ENCODE results near the gene DNAH17. TPM values are rescaled to one million over a fixed set of nuclear protein-coding genes. Genes with fewer than 3 reads are reported as not detected.

The DNAH17 gene
- total RNA-seq, 2 donors from 2014 or later, result 0.13 to 0.64 TPM

DNA sequence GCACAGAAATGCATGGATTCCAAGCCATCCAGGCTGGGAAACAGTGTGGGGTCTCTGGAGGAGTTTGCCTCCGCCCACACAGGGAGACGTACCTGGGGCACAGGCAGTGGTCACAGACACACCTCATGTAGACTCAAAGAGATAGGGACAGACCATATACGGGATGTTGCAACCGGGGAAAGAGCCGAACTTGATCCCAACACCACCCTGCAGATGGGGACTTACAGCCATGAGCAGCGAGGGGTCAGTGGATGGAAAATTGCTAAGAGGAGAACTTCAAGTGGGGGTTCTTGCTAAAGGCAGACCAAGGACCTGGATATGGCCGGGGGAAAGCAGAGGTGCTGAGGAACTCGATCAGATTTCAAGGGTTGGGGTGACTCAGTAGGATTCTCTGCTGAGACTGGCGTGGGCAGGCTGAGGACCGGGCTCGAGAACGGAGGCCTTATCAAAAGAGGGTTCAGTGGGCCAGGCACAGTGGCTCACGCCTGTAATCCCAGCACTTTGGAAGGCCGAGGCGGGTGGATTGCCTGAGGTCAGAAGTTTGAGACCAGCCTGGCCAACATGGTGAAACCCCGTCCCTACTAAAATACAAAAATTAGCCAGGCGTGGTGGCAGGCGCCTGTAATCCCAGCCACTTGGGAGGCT lies 12.0 kb upstream of the DNAH17 start:
- H3K4me3 Mint-ChIP-seq, result no peak overlapping the region

DNA sequence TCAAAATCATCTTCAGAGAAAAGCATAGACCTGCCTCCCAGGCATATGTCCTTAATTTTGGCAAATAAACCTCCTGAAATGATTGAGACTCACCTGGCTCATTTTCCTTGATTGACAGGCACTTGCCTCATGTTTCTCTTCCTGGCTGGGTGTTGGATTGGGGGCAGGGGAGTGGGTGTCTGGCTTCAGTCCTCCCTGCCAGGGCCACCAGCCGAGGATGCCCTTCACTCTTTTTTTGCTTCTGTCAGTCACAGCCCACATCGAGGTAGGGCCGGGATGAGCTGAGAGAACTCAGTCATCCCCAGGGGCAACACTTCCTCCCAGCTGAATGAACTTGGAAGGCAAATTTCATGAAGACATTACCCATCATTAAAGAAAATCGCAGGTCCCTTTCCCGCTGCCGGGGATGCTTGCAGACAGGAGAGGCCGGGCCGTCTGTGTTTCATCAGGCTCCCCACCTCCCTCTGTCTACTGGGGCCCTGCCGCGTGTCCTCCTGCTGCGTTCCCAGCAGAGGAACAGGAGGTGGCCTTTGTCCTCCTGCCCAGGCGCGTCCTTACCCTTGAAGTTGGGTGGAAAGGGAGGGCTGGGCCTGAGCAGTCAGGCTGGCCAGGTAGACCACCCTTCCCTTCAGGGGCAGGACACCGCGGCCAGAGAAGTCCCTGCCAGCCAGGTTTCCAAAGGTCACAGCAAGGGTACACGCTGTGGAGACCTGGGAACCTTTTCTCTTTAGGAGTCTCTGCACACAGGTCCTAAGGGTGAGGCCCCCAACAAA lies 11.2 kb upstream of the DNAH17 start:
- Mint-ChIP-seq H3K4me1 (peaks cover 29% of the 10 kb centered on the region), H3K4me3 (no peak overlapping the region), H3K9me3 (no peaks in the 10 kb centered on the region), H3K27me3 (ENCODE audit: insufficient read depth) (no peaks in the 10 kb centered on the region), H3K27ac (no peak overlapping the region), H3K36me3 (ENCODE audit: low read depth) (no peaks in the 10 kb centered on the region)
- DNase-seq, result no peak
- Histone ChIP-seq H3K27me3 (ENCODE audit: control insufficient read depth, insufficient read depth, low read length, poor library complexity, severe bottlenecking) (no peaks in the 10 kb centered on the region), H3K4me3 (ENCODE audit: low read length) (no peak overlapping the region), H3K4me1 (ENCODE audit: control insufficient read depth, insufficient read depth, low read length) (peaks cover 12% of the 10 kb centered on the region), H3K27ac (ENCODE audit: low read depth, low read length) (no peak overlapping the region), H3K36me3 (ENCODE audit: control insufficient read depth, insufficient read depth, low read length) (no peaks in the 10 kb centered on the region), H3K9me3 (ENCODE audit: control insufficient read depth, low read length) (no peaks in the 10 kb centered on the region), H3K9ac (ENCODE audit: extremely low read depth, low read length, poor library complexity, severe bottlenecking) (no peak overlapping the region)
- TF ChIP-seq, protein P1, sequence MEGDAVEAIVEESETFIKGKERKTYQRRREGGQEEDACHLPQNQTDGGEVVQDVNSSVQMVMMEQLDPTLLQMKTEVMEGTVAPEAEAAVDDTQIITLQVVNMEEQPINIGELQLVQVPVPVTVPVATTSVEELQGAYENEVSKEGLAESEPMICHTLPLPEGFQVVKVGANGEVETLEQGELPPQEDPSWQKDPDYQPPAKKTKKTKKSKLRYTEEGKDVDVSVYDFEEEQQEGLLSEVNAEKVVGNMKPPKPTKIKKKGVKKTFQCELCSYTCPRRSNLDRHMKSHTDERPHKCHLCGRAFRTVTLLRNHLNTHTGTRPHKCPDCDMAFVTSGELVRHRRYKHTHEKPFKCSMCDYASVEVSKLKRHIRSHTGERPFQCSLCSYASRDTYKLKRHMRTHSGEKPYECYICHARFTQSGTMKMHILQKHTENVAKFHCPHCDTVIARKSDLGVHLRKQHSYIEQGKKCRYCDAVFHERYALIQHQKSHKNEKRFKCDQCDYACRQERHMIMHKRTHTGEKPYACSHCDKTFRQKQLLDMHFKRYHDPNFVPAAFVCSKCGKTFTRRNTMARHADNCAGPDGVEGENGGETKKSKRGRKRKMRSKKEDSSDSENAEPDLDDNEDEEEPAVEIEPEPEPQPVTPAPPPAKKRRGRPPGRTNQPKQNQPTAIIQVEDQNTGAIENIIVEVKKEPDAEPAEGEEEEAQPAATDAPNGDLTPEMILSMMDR (conservative IDR thresholded peaks at IDR 0.05), result no peak
- 81 to 85% methylated on average over 8 to 16 of the region's 16 CpGs for WGBS, 2 experiments (ENCODE audit: insufficient coverage in 1 of 2, insufficient read length in 1 of 2)

More for the DNA sequence above, 12.0 kb upstream of the DNAH17 start:
- H3K9me3 Mint-ChIP-seq, result no peaks in the 10 kb centered on the region
- no peak for DNase-seq
- H3K4me1 Mint-ChIP-seq, result peaks cover 29% of the 10 kb centered on the region
- Histone ChIP-seq H3K9me3 (ENCODE audit: control insufficient read depth, low read length) (no peaks in the 10 kb centered on the region), H3K27me3 (ENCODE audit: control insufficient read depth, insufficient read depth, low read length, poor library complexity, severe bottlenecking) (no peaks in the 10 kb centered on the region), H3K27ac (ENCODE audit: low read depth, low read length) (no peak overlapping the region), H3K4me1 (ENCODE audit: control insufficient read depth, insufficient read depth, low read length) (peaks cover 12% of the 10 kb centered on the region), H3K4me3 (ENCODE audit: low read length) (no peak overlapping the region), H3K36me3 (ENCODE audit: control insufficient read depth, insufficient read depth, low read length) (no peaks in the 10 kb centered on the region), H3K9ac (ENCODE audit: extremely low read depth, low read length, poor library complexity, severe bottlenecking) (no peak overlapping the region)
- TF ChIP-seq, protein P1 (conservative IDR thresholded peaks at IDR 0.05), result no peak
- WGBS, 2 experiments (ENCODE audit: insufficient coverage in 1 of 2, insufficient read length in 1 of 2), result 89 to 94% methylated on average over 10 to 18 of the region's 18 CpGs
- no peaks in the 10 kb centered on the region for H3K36me3 Mint-ChIP-seq (ENCODE audit: low read depth)
- no peaks in the 10 kb centered on the region for H3K27me3 Mint-ChIP-seq (ENCODE audit: insufficient read depth)
- H3K27ac Mint-ChIP-seq, result no peak overlapping the region

DNA sequence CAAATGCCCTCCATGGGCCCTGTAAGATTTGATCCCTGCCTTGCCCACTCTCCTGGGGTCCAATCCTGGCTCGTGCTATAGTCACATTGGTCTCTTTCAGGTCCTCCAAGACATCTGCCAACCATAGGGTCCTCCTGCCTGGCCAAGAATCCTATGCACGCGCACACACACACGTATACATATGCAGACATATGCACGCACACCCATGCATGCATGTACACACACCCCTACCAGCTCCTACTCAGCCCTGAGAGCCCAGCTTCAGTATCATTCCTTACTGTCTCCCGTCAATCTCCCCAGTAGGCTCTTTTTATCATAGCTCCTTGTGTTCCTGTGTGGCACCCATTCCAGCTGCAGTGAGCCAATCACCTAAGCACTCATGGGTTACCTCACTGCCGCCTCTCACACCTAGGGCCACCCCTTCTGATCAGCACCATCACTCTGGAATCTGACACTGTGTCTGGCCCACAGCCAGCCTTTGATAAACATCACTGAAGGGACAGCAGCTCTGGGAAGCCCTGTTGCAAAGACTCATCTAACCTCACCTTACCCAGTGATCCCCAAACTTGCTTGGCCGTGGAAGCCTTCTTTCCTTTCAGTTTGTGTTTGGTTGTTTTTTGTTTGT lies 7.9 kb upstream of the DNAH17 start:
- no peak overlapping the region for H3K4me3 Mint-ChIP-seq
- Histone ChIP-seq H3K4me1 (ENCODE audit: control insufficient read depth, insufficient read depth, low read length) (peaks cover 9% of the 10 kb centered on the region), H3K36me3 (ENCODE audit: control insufficient read depth, insufficient read depth, low read length) (no peaks in the 10 kb centered on the region), H3K9ac (ENCODE audit: extremely low read depth, low read length, poor library complexity, severe bottlenecking) (no peak overlapping the region), H3K27me3 (ENCODE audit: control insufficient read depth, insufficient read depth, low read length, poor library complexity, severe bottlenecking) (peaks cover 7% of the 10 kb centered on the region), H3K27ac (ENCODE audit: low read depth, low read length) (no peak overlapping the region), H3K9me3 (ENCODE audit: control insufficient read depth, low read length) (no peaks in the 10 kb centered on the region), H3K4me3 (ENCODE audit: low read length) (no peak overlapping the region)
- H3K4me1 Mint-ChIP-seq, result peaks cover 29% of the 10 kb centered on the region
- H3K27me3 Mint-ChIP-seq (ENCODE audit: insufficient read depth), result peaks cover 5% of the 10 kb centered on the region
- H3K36me3 Mint-ChIP-seq (ENCODE audit: low read depth), result no peaks in the 10 kb centered on the region
- TF ChIP-seq, protein P1 (conservative IDR thresholded peaks at IDR 0.05), result no peak
- 87 to 93% methylated on average over 3 to 8 of the region's 8 CpGs for WGBS, 2 experiments (ENCODE audit: insufficient coverage in 1 of 2, insufficient read length in 1 of 2)
- H3K9me3 Mint-ChIP-seq, result no peaks in the 10 kb centered on the region
- no peak overlapping the region for H3K27ac Mint-ChIP-seq
- DNase-seq, result no peak

All from endodermal cell (in vitro differentiated cells).